Activated CD4-positive, alpha-beta T cell treated with anti-CD3 and anti-CD28 coated beads, Interleukin-2, amount 50 U/mL, for 48 hours (primary cell): ENCODE measurements around the gene OR10J1.
"Not testable (repeated sequence)": the region's sequence is repeated elsewhere in the genome, so short reads cannot be mapped to it uniquely, and the experiment has no call there.

ENCODE experiments used
- DNase-seq, 2 experiments: peaks; one replicate each; pipeline ENCODE4 v3.0.0-alpha.2; 2020

Gene OR10J1, protein sequence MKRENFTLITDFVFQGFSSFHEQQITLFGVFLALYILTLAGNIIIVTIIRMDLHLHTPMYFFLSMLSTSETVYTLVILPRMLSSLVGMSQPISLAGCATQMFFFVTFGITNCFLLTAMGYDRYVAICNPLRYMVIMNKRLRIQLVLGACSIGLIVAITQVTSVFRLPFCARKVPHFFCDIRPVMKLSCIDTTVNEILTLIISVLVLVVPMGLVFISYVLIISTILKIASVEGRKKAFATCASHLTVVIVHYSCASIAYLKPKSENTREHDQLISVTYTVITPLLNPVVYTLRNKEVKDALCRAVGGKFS

DNA sequence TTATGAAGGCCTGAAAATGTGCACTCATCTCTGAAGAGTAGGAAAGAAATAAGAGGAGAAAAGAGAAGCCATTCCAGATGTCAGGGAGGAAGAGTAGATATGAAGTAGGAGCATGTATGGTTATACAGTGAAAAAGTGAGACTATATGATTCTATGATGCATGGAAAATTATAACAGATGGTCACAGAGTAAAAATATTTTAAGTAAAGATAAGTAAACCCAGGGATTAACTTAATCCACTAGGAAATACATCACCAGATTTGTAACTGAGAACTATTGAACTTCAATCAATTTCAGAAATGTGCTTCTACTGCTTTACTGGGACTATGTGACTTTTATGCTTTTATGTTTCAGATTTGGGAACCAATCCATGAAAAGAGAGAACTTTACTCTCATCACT is at the start of gene OR10J1:
Gene OR10J1, plus strand, starts transcription at position 301 of the 400 bp plus-strand sequence. Its CDS starts 70 bp downstream, at position 371.
- no peak for DNase-seq

DNA sequence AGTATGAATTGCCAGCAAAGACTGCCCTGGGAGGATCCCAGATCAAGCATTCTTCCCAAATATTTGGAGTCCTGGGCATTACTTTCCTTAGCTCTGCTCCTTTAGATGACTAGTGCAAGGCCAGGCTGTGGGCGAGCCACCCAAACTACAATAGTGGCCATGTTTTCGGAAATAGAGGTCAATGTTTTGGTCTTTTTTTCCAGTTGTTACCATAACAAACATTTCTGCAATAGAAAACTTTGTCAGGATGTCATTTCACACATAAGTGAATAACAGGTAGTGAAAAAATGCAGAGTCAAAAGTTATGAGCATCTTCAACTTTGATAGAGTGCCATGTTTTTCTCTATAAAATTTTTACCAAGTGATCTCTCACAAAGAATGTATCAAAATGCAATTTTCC is 32.7 kb upstream of the OR10J1 start:
- DNase-seq = no peak

DNA sequence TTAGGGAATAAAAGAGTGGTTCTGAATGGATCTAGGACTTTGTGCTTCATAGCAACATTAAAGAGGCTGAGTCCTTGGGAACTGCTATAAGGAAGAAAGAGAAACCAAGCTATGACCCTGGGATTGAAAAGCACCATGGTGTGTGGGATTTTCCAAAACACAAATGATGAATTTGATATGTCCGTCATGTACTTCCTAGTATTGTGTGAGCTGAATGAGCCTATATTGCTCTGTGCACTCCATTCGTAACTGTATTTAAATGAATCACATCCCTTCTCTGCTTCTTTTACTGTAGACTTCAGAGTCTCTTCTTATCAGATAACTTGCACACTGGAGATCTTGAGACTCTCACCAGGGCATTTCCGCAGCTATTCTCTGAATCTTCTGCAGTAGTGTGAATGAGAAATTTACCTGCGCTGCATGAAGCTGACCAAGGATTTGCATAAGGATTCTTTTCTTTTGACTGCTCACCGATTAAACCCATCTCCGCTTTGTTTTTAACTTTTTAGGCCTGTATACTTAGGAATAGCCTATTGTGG is 30.6 kb upstream of the OR10J1 start:
- DNase-seq = no peak

DNA sequence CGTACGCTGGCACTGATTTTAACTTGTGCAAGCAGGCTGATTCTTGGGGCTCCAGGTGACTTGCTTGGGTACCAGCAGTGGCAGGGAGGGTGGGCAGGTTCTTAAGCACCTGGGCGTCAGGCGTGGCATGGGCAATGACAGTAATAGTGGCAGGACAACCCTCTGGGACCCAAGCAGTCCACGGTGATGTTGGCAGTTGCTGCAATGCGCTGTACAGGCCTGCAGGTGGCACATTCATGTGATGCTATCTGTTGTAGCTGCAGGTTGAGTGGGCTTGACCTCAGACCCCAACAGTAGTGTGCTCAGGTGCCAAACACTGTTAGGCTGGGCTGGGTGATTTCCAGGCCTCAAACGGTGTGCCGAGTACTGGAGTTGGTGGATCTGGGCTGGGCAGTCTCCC is 17.7 kb upstream of the OR10J1 start:
- no peak for DNase-seq

DNA sequence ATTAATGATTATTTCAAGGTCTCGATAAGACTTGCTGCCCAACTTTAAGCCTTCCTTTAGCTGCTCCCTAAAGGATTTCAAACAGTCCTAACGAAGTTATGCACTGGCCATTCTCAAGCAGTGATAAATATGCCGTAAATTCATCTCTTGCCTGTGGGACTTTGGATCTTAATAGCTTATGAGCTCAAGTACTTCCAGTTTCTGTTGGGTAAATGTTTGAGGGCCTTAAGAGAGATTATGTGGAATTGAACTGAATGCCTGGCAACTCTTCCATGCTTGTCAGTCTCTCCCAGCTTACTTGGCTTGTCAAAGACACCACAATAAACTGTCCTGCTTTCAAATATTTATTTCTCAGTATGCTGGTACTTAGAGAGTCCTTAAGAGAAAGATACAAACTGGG is 11.0 kb upstream of the OR10J1 start:
- no peak for DNase-seq

DNA sequence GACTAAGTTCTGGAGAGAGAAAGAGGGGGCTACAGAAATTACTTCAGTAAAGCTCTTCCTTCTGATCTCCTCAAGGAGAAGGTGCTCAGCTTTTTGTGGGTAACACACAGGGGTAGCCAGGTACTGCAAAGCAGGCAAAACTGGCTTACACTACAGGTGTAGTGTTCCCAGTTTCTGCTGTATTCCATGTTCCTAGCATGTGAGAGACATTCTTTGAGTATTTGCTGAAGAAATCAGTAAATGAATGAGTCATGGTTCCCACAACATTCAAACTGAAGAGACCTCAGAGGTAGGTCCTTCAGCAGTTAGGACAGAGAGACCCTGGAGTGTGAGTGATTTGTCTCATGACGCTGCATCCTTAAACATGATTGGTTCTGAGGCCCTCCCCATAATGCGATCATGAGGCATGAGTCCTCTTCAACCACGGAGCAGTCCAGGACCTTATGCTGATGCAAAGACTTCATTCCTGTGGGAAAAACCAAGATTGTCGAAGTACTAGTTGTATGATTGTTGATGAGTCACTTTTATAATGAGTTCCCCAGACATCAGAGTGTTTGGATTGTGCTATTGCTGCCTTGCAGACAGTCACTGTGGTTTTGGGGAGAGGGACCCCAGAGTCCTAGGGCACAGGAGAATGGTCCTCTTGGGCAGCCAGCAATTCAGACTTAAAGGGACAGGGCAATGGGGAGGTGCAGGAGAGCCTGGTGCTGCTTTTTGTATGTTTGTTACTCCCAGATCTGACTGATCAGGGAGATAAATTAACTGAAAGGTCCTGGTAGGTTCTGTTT is 10.3 kb upstream of the OR10J1 start:
- DNase-seq = no peak

DNA sequence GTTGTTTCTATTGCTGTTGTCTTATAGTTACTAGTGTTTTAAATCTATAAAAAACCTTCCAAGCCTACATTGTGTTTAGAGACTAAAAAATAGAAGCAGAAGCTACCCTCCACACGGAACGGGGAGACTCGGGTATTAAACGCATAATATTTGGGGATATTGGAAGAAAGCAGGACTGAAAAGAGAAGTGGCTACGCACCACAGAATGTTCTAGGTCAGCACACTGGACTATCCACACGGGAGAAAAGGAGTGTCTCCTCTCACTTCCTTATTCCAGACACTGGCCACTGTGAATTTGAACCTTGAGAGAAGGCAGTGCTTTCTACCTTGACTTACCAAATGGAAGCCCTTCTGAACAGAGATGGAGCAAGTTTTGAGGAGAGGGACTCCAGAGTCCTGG is 8.5 kb upstream of the OR10J1 start:
- no peak for DNase-seq

DNA sequence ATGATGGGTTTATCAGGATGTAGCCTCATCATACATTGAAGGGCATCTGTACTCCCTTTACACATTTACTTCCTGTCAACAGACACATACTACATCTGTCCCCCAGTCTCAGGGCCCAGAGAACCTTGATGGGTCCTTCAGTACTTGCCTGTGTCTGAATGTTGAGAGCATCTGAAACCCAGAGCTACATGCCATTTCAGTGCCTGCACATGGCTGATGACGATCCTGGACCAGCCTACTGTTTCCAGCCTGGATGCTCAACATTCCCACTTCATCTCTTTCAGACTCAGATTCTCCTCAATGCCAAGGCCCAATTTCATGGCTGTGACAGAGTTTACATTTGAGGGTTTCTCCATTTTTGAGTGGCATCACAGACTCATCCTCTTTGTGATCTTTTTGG is 7.6 kb upstream of the OR10J1 start, which contains the start of gene OR10J4:
Gene OR10J4, plus strand, starts transcription at position 301 of the 400 bp plus-strand sequence.
- DNase-seq = no peak

DNA sequence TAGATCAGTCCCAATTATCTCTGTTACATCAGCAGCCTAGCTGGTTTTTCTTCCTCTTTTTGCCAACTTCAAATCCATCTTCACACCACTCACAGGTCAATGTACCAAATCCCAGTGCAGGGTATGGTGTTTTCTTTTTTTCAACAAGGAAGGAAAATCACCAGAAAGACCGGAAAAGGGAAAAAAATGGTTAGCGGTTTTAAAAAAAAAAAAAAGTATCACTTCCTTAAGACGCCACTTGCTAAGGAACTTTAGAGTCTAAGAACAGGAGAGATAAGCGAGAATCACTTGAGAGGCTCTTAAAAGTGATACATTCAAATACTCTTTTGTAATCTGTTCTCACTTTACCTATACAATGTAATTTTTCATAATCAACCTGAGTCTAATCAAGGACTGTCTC is 3.1 kb upstream of the OR10J1 start:
- no peak for DNase-seq

DNA sequence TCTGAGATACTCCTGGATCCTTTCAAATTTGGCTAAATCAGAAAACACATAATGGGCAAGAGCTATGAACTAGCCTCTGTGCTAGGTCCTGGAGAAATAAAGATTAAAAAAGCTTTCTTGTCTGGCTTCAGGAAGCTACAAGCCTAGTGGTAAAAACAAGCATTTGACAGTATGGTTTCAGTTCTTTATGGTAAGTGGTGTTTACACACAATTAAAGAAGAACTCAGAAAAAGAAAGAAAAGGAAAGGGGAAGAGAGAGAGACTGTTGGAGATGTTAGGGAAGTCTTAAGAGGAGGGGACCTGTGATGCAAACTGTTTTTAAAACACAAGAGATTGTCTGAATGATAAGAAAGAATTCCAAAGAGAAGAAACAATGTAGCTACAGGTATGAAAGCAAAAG is 1.8 kb downstream of the OR10J1 start:
- no peak for DNase-seq

DNA sequence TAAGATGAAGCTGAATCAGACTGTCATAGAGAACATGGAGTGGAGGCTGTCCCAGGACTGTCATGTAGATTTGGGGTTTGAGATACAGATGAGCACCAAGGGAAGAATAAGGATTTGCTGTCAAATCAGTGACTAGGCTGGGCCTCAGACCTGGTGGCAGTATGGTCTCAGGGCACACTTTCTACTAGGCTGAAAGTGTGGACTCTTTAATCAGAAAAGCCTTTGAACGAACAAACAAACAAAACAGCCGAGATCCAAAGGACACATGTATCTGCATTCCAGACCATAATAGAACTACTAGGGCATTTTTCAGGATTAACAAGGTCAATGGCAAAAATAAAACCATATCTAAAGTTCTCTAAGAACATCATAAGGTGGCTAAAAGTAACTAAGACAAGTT is 2.9 kb downstream of the OR10J1 start:
- DNase-seq = no peak

DNA sequence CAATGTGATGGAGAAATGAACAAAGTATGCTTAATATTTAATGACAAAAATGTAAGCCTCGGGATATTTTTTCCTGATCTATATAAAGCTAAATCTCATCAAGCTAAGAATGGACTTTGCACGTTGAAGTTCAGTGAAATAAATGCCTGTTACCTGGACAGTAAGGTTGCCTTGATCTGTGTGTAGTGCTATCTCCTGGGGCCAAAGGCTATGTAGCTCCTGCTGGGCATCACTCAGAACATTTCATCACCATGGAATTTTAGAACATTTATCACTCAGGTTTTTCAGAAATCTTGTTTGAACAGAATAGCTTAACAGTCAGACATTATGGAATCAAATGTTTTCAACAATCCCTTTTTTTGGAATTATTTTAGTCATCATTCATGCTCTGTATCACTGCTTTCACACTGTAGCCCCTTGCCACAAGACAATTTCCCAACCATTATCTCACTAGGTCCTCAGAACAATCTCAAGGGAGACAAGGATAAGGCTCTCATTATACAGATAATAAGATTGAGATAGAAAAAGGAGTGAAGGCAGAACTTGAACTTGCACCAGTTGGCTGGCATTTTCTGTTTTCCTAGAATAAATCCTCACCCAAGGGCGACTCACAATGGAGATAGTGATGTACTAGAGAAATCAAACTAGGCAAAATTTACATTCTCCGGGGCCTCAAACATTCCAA is 3.7 kb downstream of the OR10J1 start:
- DNase-seq = no peak

DNA sequence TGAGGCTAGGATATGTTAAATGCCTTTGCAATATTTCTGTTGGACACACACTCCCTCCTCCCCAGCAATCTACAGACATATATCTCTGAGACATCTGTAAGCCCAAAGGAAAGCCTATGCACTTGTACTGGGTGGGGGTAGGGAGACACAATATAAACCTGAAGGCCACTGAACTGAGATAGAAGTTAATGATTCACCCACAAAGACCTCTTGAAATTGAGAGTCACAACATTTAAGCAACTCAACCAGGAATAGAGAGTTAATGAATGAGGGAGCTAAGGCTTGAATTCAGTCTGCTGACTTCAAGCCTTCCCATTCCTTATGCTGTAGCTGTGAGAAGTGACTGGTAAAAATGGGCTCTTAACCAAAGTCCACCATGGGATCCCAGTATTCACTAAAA is 5.0 kb downstream of the OR10J1 start:
- no peak for DNase-seq

DNA sequence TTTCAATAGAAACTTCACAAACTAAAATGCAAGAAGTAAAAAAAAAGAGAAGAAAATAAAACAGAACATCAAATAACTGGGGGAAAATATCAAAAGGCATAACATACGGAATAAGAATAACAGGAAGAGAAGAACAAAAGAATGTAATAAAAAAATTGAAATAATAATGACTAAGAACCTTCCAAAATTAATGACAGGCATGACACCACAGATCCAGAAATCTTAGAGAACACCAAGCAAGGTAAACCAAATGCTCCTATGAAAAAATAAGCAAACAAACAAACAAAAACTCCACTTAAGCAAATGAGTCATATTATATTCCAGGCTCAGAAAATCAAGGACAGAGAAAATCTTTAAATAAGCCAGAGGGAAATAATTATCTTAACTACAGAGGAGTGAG is 8.7 kb downstream of the OR10J1 start:
- no peak for DNase-seq

DNA sequence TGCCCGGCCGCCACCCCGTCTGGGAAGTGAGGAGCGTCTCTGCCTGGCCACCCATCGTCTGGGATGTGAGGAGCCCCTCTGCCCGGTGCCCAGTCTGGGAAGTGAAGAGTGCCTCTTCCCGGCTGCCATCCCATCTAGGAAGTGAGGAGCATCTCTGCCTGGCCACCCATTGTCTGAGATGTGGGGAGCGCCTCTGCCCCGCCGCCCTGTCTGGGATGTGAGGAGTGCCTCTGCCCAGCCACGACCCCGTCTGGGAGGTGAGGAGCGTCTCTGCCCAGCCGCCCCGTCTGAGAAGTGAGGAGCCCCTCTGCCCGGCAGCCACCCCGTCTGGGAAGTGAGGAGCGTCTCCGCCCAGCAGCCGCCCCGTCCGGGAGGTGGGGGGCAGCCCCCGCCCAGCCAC is 10.1 kb downstream of the OR10J1 start:
- not testable (repeated sequence) for DNase-seq

DNA sequence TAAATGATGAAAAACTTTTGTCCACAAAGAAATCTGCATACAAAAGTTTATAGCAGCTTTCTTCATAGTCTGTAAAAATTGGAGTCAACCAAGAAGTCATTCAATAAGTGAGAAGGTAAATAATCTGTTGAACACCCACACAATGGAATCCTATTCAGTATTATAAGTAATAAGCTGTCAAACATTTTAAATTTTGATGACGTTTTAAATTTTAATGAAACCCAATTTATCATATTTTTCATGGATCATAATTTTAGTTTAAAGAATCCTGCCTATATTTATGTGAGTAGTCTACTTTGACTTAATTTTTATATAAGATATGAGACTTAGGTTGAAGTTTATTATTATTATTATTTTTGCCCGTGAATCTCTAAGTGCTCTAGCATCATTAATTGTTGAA is 20.0 kb downstream of the OR10J1 start:
- DNase-seq = no peak

DNA sequence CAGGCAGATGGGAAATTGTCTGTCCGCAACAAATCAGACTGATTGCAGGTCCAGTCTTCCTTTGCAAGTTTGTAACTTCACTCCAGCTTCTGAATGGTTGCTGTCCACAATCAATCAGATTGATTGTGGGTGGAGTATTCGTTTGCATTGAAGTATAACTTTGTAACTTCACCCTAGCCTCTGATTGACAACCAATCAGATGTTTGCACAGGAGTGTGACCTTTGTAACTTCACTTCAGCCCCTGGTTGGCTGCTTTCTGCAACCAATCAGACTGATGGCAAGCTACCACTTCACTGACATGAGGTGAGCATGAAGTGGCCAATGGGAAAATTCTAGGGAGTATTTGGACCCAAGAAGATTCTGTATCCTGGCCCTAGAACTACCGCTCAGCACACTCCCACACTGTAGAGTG is 25.7 kb downstream of the OR10J1 start:
- DNase-seq = no peak

DNA sequence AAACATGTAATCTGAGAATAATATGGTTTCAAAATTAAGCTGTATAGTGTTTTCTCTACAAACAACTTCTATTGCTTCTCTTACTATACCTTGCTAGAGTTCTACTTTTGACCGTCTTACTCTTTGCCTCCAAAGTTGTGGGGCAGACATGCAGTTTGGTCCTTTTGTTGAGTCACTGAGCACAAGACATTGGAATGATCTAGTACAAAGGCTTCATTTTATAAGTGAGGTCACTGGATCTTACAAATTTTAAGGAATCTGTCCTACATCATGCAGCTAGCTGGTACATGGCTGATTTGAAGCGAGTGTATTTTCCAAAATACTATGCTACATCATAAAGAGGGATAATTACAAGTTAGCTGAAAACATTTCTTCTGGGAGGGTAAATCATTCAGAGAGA is 28.8 kb downstream of the OR10J1 start:
- no peak for DNase-seq

DNA sequence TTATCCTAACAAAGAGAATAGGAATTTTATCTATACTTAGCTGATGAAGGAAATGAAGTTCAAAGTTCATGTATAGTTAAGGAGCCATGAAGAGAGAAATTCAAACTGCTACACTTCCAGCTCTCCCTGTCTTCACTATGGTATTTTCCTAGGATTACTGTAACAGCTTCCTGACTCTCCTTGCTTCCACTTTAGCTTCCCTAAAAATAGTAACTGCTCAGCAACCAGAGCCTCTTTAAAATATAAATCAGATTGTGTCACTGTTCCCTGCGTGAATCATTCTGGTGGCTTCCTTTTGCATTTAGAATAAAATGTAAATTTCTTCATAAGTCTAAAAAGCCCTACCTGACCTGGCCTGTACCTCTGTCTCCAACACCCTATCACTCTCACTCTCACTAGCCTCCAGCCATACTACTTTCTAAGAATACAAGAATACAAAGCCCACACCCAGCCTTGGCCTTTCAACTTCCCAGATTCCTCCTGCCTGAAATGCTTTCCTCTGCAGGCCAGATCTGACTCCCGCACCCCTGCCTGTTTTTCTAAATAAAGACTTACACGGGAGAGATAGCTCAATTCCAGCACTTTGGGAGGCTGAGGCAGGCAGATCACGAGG is 30.5 kb downstream of the OR10J1 start:
- no peak for DNase-seq

DNA sequence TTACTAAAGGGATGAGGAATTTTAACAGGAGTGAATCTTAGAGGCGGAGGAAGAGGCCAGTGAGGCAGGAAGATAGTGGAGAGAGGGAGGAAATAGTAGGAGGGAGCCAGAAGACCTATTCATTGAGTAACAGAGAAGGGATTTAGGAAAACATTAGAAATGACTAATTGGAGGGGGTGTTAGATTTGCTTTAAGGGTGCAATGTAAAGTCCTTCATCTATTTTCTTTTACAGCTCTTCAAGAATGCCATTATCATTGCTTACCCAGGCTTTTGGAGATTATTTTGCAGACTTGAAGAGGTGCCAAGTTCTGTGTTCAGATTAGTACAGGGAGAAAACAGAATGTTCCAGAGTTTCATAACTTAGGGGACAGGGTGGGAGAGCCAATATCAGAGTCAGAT is 33.8 kb downstream of the OR10J1 start:
- DNase-seq = no peak

DNA sequence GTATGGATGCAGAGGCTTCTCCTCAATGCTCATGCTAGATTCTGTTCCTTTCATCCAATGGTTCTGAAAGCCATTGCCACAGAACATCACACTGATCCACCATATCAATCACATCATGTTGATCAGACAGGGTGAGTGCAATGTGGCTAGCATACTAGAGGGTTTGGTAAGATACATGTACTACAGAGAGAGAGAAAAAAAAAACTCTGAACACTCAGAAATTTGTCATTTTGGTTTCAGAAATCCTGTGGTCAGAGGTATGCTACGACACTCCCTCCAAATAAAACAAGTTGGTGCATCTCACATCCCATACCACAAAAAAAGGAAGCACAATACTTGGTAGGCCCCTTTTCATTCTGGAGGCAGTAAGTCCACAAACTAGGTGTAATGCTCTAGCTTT is 35.4 kb downstream of the OR10J1 start:
- DNase-seq = no peak

DNA sequence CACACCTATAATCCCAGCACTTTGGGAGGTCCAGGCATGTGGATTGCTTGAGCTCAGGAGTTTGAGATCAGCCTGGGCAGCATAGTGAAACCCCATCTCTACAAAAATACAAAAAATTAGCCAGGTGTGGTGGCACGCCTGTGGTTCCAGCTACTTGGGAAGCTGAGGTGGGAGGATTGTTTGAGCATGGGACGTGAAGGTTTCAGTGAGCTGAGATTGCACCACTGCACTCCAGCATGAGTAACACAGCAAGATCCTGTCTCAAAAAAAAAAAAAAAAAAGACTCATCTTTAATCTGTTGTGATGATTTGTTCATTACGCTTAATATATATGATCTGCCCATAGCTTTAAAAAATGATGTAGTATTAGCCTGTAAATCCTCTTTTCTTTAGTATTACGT is 44.0 kb downstream of the OR10J1 start:
- DNase-seq = no peak
